ENCODE measurements around the gene MORN5.

The MORN5 gene

DNA sequence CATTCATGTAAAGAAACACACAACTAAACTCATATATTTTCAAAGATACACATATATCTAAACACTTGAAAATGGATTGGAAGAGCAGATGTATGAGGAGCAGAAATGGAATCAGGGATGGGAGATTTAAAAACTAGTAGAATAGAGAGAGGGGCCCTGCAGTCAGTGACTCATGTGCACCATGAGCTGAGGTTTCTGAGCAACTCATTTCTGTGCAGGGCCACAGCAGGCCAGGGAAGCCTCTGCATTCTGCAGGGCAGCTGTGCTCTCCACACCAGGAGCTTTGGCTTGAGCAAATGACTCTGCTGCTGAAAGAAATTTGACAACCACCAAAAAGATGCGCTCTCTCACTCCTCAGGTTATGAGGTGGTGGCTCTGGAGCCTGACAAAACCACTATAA lies 41.9 kb downstream of the MORN5 start:
- no peak overlapping the region for H3K4me3 ChIP-seq (replicated peaks in 1 of 2; ENCODE audit: low read depth in 2 of 2, low read length in 2 of 2)
- DNase-seq (ENCODE audit: low read depth in 2 of 2), result peak in 1 of 2 donors; percentile 36
- TF ChIP-seq, protein P1, sequence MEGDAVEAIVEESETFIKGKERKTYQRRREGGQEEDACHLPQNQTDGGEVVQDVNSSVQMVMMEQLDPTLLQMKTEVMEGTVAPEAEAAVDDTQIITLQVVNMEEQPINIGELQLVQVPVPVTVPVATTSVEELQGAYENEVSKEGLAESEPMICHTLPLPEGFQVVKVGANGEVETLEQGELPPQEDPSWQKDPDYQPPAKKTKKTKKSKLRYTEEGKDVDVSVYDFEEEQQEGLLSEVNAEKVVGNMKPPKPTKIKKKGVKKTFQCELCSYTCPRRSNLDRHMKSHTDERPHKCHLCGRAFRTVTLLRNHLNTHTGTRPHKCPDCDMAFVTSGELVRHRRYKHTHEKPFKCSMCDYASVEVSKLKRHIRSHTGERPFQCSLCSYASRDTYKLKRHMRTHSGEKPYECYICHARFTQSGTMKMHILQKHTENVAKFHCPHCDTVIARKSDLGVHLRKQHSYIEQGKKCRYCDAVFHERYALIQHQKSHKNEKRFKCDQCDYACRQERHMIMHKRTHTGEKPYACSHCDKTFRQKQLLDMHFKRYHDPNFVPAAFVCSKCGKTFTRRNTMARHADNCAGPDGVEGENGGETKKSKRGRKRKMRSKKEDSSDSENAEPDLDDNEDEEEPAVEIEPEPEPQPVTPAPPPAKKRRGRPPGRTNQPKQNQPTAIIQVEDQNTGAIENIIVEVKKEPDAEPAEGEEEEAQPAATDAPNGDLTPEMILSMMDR (IDR thresholded peaks at IDR 0.05; ENCODE audit: low read depth, low read length), result no peak

DNA sequence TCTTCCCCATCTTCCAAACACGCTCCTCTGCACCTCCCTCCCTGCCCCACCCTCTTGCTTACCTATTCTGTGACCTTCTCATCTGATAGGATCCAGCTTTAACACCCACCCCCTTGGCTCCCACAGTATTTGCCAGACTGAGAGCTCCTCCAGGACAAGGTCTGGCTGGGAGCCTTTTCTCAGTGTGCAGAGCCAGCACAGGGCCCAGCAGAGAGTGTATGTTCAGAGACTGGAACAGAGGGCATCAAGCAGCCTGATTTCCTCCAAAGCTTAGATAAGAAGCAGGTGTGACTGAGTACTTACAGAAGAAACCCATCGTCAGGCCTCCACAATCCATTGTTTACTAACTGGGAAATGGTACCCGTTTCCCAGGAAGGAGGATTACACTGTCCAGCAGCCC lies 42.4 kb downstream of the MORN5 start:
- TF ChIP-seq, protein P1 (IDR thresholded peaks at IDR 0.05; ENCODE audit: low read depth, low read length), result no peak
- H3K4me3 ChIP-seq (replicated peaks in 1 of 2; ENCODE audit: low read depth in 2 of 2, low read length in 2 of 2), result no peak overlapping the region

DNA sequence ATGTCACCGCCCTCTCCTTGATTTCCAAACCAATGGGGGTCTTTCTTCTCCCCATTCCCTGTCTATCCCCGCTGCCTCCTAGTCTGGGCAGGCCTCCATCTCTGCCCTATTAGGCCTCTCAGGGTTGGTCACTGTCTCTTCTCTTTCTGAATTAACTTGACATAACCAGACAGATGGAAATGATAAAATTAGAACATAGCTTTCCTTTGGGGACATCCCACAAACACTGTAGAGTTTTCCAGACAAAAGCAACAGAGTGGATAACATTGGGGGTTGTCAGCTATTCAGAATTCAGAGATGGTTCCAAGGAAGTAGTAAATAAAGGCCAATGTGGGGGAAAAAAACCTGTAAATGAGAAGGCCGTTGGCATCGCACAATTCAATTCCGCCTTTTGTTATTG lies 44.3 kb downstream of the MORN5 start:
- TF ChIP-seq, protein P1 (IDR thresholded peaks at IDR 0.05; ENCODE audit: low read depth, low read length), result no peak
- no peak for DNase-seq (ENCODE audit: low read depth in 2 of 2)

More for the DNA sequence above, 42.4 kb downstream of the MORN5 start:
- no peak for DNase-seq (ENCODE audit: low read depth in 2 of 2)

DNA sequence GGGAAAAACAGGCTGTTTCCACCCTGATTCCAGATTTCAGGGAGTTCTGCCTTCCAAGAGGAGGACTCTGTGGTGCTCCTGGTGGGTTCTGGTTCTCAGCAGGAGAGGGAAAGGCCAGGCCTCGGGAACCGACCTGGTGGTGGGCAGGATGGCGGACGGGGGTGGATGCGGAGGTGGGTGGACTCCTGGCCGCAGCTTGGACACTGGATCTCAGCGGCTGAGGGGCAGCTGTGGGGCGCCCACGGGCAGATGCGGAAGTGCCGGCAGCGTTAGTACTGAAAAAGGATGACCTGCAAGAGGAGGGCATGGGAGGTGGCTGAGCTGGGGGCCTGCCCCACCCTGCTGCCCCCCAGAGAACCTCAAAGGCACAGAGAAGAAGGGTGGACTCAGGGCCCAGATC lies 44.8 kb downstream of the MORN5 start:
- TF ChIP-seq, protein P1 (IDR thresholded peaks at IDR 0.05; ENCODE audit: low read depth, low read length), result no peak
- DNase-seq (ENCODE audit: low read depth in 2 of 2), result no peak
- no peak overlapping the region for H3K4me3 ChIP-seq (replicated peaks in 1 of 2; ENCODE audit: low read depth in 2 of 2, low read length in 2 of 2)

More for the DNA sequence above, 44.3 kb downstream of the MORN5 start:
- H3K4me3 ChIP-seq (replicated peaks in 1 of 2; ENCODE audit: low read depth in 2 of 2, low read length in 2 of 2), result no peak overlapping the region

DNA sequence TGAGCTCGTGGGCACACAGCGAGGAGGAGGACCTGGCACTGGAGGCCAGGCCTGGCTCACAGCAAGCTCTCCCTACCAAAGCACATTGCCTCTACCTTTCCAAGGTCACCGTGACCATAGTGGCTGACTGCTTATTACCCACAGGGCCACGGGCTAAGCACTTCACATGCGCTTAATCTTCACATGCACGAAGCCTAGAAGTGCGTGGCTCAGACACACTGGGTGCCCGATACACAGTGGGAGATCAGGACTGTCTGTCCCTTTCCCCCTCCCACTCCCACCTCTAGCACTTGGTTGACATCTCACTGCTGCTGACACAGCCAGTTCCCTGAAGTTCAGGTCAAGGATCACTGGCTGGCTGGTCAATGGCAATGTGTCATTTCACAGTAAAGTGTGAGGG lies 45.5 kb downstream of the MORN5 start:
- no peak for DNase-seq (ENCODE audit: low read depth in 2 of 2)
- TF ChIP-seq, protein P1 (IDR thresholded peaks at IDR 0.05; ENCODE audit: low read depth, low read length), result no peak

DNA sequence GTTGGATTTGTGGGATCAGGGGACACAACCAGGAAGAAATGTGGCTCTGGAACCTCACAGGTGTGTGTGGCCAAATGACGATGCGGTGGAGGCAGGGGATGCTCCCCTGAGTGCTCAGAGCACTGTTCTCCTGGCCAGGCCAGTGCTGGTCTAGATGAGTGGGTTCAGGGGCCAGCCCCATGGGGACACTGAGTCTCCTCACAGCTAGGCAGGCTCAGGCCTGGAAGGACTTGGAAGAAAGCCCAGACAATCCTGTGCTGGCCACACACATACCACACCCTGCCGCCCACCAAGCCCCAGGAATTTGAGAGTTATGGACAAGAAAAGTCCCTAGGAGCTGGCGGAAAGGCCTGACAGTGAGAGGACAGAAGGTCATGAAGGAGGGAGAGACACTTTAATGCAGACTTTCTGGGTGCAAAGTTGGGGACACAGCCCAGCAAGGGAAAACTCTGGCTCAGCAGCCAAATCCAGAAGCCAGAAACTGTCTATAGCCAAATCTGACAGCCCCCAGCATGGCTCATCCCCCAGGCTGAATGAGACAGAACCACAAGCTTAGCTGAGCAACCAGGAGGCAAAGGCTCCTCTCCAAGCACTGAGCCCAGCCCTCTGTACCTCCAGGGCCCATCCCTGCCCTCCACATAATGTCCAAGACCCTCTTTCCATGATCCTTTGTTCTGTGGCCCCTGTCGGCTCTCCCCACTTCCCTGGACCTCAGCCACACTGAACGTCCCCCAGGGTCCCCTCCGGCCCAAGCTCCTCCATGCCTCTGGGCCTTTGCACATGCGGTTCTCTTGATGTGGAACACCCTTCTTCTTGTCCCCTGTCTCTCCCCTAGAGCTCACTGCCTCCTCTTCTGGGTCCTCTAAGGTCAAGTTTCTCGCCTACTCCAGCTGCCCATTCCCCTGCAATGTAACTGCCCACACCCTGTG lies 46.7 kb downstream of the MORN5 start:
- DNase-seq (ENCODE audit: low read depth in 2 of 2), result peak; percentile 76 to 79
- TF ChIP-seq, protein P1 (IDR thresholded peaks at IDR 0.05; ENCODE audit: low read depth, low read length), result no peak

More for the DNA sequence above, 45.5 kb downstream of the MORN5 start:
- no peak overlapping the region for H3K4me3 ChIP-seq (replicated peaks in 1 of 2; ENCODE audit: low read depth in 2 of 2, low read length in 2 of 2)

More for the DNA sequence above, 46.7 kb downstream of the MORN5 start:
- no peak overlapping the region for H3K4me3 ChIP-seq (replicated peaks in 1 of 2; ENCODE audit: low read depth in 2 of 2, low read length in 2 of 2)

Measured in cardiac fibroblast (primary cell).